ENCODE measurements around the gene PHIP.
"Not testable (repeated sequence)": the region's sequence is repeated elsewhere in the genome, so short reads cannot be mapped to it uniquely, and the experiment has no call there.

The PHIP gene

DNA sequence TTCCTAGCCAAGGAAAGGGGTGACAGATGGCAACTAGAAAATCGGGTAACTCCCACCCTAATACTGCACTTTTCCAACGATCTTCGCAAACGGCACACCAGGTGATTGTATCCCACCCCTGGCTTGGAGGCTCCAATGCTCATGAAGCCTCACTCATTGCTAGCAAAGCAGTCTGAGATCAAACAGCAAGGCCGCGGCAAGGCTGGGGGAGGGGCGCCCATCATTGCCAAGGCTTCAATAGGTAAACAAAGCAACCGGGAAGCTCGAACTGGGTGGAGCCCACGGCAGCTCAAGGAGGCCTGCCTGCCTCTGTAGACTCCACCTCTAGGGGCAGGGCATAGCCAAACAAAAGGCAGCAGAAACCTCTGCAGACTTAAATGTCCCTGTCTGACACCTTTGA, 156.9 kb downstream of the PHIP start:
- DNase-seq (ENCODE audit: low read depth in 3 of 3), result not testable (repeated sequence)

DNA sequence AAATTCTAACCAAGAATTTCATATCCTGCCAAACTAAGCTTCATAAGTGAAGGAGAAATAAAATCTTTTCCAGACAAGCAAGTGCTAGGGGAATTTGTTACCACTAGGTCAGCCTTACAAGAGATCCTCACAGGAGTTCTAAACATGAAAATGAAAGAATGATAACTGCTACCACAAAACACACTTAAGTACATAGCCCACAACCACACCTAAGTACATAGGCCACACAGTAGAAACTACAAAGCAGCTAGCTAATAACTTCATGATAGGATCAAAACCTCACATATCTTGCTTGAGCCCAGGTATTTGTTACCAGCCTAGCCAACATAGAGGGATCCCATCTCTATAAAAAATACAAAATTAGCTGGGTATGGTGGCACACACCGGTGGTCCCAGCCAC, 160.3 kb downstream of the PHIP start:
- no peak for DNase-seq (ENCODE audit: low read depth in 3 of 3)

DNA sequence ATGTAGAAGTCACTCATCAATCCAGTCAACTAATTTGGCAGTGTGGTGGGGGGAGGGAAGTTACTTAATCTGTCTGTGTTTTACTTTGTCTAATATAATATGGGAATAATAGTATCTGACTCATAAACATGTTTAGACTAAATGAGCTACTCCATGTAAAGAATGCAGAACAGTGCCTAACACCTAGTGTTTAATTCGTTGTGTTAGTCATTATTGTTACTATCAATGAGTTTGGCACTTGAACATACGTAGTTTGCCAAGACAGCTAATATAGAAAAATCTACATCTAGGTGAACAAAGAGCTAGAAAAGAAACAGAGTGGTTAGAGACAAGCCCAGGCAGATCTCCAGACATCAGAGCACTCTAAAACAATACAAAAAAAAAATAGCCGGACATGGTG, 161.6 kb downstream of the PHIP start:
- DNase-seq (ENCODE audit: low read depth in 3 of 3), result no peak

DNA sequence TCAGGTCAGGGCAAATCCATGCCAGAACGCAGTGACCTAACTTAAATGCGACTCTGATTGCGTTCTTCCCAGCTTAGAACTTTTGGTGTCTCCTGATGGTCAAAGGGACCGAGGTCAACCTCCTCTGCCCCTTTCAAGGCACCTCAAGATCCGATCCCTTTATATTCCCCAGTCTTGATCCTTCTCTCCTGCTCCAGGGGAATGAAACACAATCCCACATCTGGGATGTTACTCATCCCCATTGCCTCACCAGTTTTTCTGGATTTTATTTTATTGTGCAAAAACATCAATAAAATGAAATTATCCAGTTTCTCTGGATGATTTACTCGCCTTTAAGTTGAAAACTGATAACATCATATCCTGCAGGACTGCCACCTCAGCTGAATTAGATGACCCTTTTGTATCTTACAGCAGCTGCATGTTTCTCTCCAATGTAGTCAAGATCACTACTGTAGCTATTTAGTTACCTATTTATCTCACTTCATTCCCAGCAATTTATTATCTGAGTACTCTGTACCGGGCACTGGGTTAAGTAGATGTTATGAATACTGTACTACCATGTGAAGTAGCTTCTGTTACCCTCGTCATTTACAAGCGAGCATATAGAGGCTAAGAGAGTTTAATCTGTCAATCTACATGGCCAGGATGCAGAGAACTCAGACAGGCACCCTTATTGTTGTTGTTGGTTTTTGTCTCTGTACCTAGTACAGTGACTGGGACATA, 166.7 kb downstream of the PHIP start:
- no peak for DNase-seq (ENCODE audit: low read depth in 3 of 3)

DNA sequence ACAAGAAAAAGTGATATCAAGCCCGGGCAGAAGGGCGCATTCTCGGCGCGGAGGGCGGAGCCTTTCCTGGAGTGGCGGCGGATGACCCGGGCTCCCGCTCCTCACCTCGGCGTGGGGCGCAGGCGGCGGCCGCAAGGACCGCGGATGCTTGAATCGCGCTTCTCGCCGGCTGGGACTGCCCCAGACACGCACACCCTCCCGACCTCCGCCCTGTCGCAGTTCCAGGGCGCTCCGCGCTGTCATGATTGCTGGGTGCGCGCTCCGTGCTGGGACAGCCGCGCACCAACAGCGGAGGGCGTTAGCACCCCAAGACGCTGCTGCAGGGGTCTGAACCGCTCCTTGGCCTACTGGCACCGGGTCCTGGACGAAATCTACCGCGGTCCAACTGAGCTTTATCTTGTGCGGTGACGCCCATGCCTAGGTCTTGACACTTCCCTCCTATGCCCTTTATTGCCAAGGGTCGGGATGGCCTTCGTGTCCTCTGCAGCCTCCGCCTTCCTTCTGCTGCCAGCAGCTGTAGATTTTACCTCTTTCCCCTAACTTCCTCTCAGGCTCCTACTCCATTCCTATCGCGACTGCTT, 167.4 kb downstream of the PHIP start:
- peak in 1 of 3 experiments; percentile 20 for DNase-seq (ENCODE audit: low read depth in 3 of 3)

DNA sequence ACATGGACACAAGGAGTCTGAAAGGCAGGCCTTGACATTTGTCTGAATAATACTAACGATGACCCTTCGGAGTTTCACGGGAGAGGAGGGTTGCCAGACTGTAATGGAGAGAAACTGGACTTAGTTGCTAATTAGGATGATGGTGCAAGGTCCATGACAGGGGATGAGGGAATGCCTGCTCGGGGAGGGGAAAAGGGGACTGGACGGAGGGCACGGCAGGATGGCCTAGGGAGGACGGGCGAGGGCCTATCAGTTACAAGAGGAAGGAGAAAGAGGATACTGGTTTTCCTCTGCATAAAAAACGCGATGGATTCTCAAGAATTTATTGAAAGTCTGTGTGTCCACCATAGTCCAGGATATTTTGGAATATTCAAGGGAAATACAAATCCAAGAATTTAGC, 168.0 kb downstream of the PHIP start:
- DNase-seq (ENCODE audit: low read depth in 3 of 3), result no peak

DNA sequence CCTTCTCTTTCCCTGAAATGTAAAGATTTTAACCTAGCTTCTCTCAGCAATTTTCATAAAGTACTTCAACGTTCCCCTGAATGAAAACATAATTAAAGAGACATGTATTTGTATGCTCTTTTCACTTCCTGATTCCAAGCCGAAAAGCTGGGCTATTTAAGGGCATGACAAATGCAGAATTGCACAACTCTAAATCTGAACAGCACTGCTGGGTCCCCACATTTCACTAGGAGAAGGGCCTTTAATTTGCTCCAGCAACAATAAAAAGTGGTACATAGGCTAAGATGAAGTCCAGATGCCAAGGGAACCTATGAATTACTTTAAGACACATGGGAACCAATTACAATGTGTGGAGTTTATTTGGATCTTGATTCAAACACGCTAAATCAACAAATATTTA, 168.7 kb downstream of the PHIP start:
- DNase-seq (ENCODE audit: low read depth in 3 of 3), result no peak

DNA sequence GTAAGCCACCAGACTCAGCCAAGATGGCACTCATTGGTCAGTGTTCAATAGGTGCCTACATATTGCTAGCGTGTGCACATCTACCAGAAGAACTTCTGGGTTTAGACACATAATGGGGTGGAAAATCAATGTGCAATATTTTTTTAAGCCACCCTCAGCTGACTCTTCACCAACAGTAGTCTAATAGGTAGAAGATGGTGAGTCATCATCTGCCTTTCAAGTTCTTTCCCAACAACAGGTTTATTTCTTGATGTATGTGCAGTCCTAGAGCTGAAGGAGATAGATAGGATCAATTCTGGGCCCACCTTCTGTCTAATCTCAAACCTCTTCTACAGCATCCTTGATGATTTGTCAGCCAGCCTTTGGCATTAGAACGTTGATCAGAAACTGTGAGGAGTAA, 169.4 kb downstream of the PHIP start:
- DNase-seq (ENCODE audit: low read depth in 3 of 3), result no peak

DNA sequence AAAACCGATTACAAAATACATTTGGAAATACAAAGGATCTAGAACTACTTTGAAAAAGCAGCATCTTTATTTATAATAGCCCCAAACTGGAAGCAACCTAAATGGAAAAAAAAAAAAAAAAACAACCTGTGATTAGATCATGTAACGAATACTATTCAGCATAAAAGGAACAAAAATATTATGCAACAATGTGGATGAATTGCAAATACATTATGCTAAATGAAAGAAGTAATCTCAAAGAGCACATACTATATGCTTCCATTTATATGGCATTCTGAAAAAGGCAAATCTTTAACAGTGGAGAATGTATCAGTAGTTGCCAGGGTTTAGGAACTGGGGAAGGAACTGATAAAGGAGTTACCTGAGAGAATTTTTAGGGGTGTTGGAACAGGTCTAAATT, 181.8 kb downstream of the PHIP start:
- DNase-seq (ENCODE audit: low read depth in 3 of 3), result no peak

DNA sequence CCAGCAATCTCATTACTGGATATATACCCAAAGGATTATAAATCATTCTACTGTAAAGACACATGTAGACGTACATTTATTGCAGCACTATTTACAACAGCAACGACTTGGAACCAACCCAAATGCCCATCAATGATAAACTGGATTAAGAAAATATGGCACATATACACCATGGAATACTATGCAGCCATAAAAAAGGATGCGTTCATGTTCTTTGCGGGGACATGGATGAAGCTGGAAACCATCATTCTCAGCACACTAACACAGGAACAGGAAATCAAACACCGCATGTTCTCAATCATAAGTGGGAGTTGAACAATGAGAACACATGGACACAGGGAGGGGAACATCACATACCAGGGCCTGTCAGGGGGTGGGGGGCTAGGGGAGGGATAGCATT, 188.2 kb downstream of the PHIP start:
- not testable (repeated sequence) for DNase-seq (ENCODE audit: low read depth in 3 of 3)

All from stimulated activated CD4-positive, alpha-beta T cell treated with anti-CD3 and anti-CD28 coated beads, TNF-alpha, amount 100 ng/mL, for 24 hours (primary cell).